Measurements from ENCODE around the gene ELF2.

- TF ChIP-seq REST (IDR thresholded peaks at IDR 0.05; ENCODE audit: low read depth) (no peak), USF1 (IDR thresholded peaks at IDR 0.05) (no peak), TAF1 (IDR thresholded peaks at IDR 0.05; ENCODE audit: low read depth) (no peak), MAX (IDR thresholded peaks at IDR 0.05) (no peak), EGR1 (IDR thresholded peaks at IDR 0.05) (no peak), YY1 (IDR thresholded peaks at IDR 0.05; ENCODE audit: low read depth) (no peak), TCF12 (IDR thresholded peaks at IDR 0.05; ENCODE audit: low read depth) (no peak), RAD21 (IDR thresholded peaks at IDR 0.05; ENCODE audit: low read depth) (no peak), CEBPB (IDR thresholded peaks at IDR 0.05) (no peak), NFIC (IDR thresholded peaks at IDR 0.05) (no peak)
Measured at GRCh38 chr4:139126898-139127297, 50.1 kb downstream of the ELF2 start.

Measured in Ishikawa (cell line).